Measurements from ENCODE around the gene CD96. TPM values are rescaled to one million over a fixed set of nuclear protein-coding genes. Genes with fewer than 3 reads are reported as not detected.

Gene CD96
- total and polyA plus RNA-seq, 9 donors = 0.13 to 3.0 (median 0.72) TPM

- no peaks in the 10 kb centered on the region for H3K4me1 ChIP-seq (ENCODE audit: insufficient read depth)
- no peak overlapping the region for H3K4me3 ChIP-seq
- no peaks in the 10 kb centered on the region for H3K27me3 ChIP-seq
- intact Hi-C loops (cut with DNase I) = no loop called here
- WGBS, 3 donors = 84 to 91% (median 89%) methylated on average over 1 of the region's 1 CpG
- no peaks in the 10 kb centered on the region for H3K36me3 ChIP-seq
- TF ChIP-seq CTCF (IDR thresholded peaks at IDR 0.05) (no peak), EP300 (IDR thresholded peaks at IDR 0.05) (no peak), POLR2A (IDR thresholded peaks at IDR 0.05) (no peak)
- no peaks in the 10 kb centered on the region for H3K9me3 ChIP-seq
- no peak overlapping the region for H3K27ac ChIP-seq
- DNase-seq = no peak
These were observed 42.7 kb downstream of the CD96 start for GRCh38 chr3:111584744-111585143.

GRCh38 chr3:111585217-111585616, 43.2 kb downstream of the CD96 start:
- no peak for TF ChIP-seq EP300 (IDR thresholded peaks at IDR 0.05)
- TF ChIP-seq POLR2A (IDR thresholded peaks at IDR 0.05) = no peak
- TF ChIP-seq CTCF (IDR thresholded peaks at IDR 0.05) = no peak
- Histone ChIP-seq H3K27me3 (no peaks in the 10 kb centered on the region), H3K4me3 (no peak overlapping the region), H3K9me3 (no peaks in the 10 kb centered on the region), H3K27ac (no peak overlapping the region), H3K4me1 (ENCODE audit: insufficient read depth) (no peaks in the 10 kb centered on the region), H3K36me3 (no peaks in the 10 kb centered on the region)
- DNase-seq = no peak
- intact Hi-C loops (cut with DNase I) = no loop called here
- WGBS, 3 donors = 57 to 66% (median 63%) methylated on average over 1 of the region's 1 CpG

- no peak overlapping the region for H3K4me3 ChIP-seq
- H3K27ac ChIP-seq = no peak overlapping the region
- intact Hi-C loops (cut with DNase I) = no loop called here
These were observed 46.5 kb downstream of the CD96 start for GRCh38 chr3:111588527-111588926.

GRCh38 chr3:111589303-111590142, 47.5 kb downstream of the CD96 start:
- no peaks in the 10 kb centered on the region for H3K9me3 ChIP-seq
- H3K36me3 ChIP-seq = no peaks in the 10 kb centered on the region
- H3K27ac ChIP-seq = no peak overlapping the region
- TF ChIP-seq EP300 (IDR thresholded peaks at IDR 0.05) (no peak), CTCF (IDR thresholded peaks at IDR 0.05) (no peak), POLR2A (IDR thresholded peaks at IDR 0.05) (no peak)
- no peaks in the 10 kb centered on the region for H3K27me3 ChIP-seq
- intact Hi-C loops (cut with DNase I) = no loop called here
- H3K4me3 ChIP-seq = no peak overlapping the region
- no peak for DNase-seq
- 57 to 71% (median 63%) methylated on average over 2 of the region's 2 CpGs for WGBS, 3 donors
- no peaks in the 10 kb centered on the region for H3K4me1 ChIP-seq (ENCODE audit: insufficient read depth)

More at GRCh38 chr3:111588527-111588926, 46.5 kb downstream of the CD96 start:
- TF ChIP-seq EP300 (IDR thresholded peaks at IDR 0.05) = no peak
- TF ChIP-seq POLR2A (IDR thresholded peaks at IDR 0.05) = no peak
- no peak for TF ChIP-seq CTCF (IDR thresholded peaks at IDR 0.05)
- H3K36me3 ChIP-seq = no peaks in the 10 kb centered on the region
- no peaks in the 10 kb centered on the region for H3K27me3 ChIP-seq
- DNase-seq = no peak
- H3K9me3 ChIP-seq = no peaks in the 10 kb centered on the region
- H3K4me1 ChIP-seq (ENCODE audit: insufficient read depth) = no peaks in the 10 kb centered on the region

All from ovary (tissue), 9 donors.